ENCODE data around the gene ABCG1.

DNA sequence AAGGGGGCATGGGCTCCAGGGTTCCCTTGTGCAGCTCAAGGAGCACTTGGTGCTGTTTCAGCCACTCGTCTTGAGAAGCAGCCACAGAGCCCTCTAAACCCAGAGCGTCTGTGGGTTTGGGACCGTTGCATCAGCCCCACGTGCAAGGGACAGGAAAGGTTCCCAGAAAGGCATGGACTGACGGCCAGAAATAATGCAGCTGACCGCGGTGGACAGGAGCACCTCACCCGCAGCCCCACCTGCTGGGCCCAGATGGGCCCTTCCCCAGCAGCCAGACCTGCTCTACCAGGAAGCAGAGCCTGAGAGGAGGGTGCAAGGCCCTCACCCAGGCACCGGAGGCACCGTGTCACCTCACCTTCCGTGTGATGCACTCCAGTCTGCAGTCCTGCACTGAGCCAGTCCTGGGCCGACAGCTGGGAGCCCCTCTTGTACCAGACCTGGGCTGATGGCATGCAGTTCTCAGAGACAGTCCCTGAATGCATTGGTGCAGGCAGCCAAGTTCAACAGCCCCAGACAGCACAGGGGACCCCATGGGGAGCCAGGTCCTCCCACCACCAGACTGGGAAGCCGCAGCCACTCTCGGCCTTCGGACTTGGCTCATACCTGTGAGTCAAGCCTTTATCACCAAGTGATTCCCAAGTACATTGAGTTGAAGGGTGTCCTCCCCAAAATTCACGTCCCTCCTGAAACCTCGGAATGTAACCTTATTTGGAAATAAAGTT is 101.1 kb downstream of the ABCG1 start:
- TF ChIP-seq, protein P1, sequence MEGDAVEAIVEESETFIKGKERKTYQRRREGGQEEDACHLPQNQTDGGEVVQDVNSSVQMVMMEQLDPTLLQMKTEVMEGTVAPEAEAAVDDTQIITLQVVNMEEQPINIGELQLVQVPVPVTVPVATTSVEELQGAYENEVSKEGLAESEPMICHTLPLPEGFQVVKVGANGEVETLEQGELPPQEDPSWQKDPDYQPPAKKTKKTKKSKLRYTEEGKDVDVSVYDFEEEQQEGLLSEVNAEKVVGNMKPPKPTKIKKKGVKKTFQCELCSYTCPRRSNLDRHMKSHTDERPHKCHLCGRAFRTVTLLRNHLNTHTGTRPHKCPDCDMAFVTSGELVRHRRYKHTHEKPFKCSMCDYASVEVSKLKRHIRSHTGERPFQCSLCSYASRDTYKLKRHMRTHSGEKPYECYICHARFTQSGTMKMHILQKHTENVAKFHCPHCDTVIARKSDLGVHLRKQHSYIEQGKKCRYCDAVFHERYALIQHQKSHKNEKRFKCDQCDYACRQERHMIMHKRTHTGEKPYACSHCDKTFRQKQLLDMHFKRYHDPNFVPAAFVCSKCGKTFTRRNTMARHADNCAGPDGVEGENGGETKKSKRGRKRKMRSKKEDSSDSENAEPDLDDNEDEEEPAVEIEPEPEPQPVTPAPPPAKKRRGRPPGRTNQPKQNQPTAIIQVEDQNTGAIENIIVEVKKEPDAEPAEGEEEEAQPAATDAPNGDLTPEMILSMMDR (conservative IDR thresholded peaks at IDR 0.05) = no peak
- no peak for TF ChIP-seq EZH2 (IDR thresholded peaks at IDR 0.05; ENCODE audit: low read depth)
